ENCODE data around the gene ADAMTS17.
A peak's percentile ranks its signal among the peaks of the same experiment; 100 is the strongest.

The ADAMTS17 gene

DNA sequence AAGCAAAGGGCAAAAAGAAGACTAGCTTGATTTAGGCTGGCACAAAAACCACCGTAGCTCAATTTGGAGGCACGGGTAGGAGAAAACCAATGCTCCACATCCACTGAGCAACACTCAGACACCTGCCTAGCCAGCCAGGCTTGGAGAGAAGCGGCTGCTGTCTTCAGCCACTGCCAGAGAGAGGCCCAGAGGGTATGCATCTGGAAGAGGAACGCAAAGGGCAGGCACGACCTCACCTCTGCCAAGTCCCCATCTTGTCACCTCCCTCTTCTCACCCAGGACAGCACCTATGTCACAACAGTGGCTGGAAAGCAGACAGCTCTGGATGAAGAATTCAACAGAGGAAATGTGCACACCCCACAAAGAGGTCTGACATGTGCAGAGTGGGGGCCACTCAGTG, 93.5 kb downstream of the ADAMTS17 start:
- no peak for DNase-seq (ENCODE audit: low spot score)

- no peak for DNase-seq (ENCODE audit: low spot score)
Observed at GRCh38 chr15:100247228-100248225, 94.2 kb downstream of the ADAMTS17 start.

DNA sequence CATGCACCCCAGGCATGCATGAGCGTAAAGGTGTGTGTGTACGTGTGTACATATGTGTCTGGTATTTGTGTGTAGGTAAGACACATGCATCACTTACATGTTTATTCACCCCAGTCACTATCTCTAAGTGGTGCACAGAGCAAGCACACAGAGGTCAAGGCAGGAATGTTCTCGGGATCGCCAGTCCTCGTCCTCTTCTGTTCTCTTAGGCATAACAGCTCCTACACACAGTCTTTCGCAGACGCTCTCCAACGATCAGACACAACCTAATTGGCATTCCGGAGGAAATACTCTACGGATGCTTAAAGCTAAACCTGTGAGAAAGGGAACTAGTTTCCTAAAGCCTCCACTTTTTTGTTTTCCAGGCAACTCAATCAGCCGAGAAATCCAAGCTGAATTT, 95.9 kb downstream of the ADAMTS17 start:
- DNase-seq (ENCODE audit: low spot score): no peak

- DNase-seq (ENCODE audit: low spot score): no peak
Observed at GRCh38 chr15:100245487-100245820, 96.3 kb downstream of the ADAMTS17 start.

DNA sequence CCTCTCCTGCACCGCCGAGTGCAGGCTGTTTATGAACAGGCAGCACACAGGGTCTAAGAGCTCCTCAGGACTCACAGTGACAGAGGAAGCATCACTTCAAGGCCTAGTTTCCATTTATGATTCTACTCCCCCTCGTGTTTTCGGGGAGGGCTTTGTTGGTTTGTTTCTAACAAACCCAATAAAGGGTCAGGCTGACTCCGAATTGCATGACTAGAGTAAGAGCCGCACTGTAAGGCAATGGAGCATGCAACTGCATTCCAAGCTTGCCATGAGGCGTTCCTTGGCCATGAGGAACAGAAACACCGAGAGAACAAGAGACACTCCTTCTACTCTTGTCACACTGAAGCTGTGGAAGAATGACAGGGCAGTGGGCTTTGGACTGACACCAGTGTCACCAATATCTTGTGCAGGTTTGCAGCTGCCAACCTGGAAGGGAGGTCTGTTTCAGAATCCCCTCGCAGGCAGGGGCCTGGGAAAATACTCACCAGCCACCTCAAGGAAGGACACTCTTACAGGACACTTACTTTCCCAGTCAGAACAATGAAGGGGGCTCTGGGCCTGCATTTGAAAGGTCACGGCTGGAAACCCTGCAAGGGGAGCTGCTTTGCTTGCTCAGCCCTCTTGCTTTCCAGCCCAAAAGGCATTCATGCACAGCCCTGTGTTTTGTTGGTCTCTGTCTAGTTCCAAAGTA, 96.8 kb downstream of the ADAMTS17 start:
- no peak for DNase-seq (ENCODE audit: low spot score)

- no peak for DNase-seq (ENCODE audit: low spot score)
Observed at GRCh38 chr15:100242989-100243388, 98.8 kb downstream of the ADAMTS17 start.

- peak; percentile 45 for DNase-seq (ENCODE audit: low spot score)
Observed at GRCh38 chr15:100241572-100242482, 99.9 kb downstream of the ADAMTS17 start.

GRCh38 chr15:100236981-100237720, 104.6 kb downstream of the ADAMTS17 start:
- peak; percentile 19 for DNase-seq (ENCODE audit: low spot score)

DNA sequence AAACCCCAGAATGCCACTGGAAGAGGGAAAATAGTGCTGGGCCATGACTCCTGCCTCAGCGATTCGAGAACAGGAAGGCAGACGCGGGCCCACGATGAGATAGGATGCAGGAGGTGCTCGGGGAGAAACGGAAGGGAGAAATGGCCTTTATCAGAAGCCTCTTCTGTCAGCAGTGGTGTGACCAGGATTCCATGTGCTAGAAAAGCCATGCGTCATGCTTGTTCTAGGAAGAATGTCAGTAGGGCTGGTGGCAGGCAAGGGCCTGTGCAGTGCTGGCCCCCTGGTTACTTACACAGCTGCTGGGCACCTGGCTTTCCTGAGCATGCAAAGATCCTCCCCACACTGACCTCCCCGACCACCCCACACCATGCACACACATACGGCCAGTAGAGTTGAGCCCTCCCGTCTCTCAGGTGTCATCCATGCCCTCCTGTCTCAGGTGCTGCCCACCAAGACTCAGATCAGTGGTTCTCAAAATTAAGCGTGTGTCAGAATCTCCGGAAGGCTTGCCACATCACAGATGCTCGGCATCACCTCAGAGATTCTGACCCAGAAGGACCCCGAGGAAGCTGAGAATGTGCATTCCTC, 106.7 kb downstream of the ADAMTS17 start:
- DNase-seq (ENCODE audit: low spot score): no peak

- no peak for DNase-seq (ENCODE audit: low spot score)
Observed at GRCh38 chr15:100234158-100235029, 107.4 kb downstream of the ADAMTS17 start.

- no peak for DNase-seq (ENCODE audit: low spot score)
Observed at GRCh38 chr15:100230784-100231183, 111.0 kb downstream of the ADAMTS17 start.

DNA sequence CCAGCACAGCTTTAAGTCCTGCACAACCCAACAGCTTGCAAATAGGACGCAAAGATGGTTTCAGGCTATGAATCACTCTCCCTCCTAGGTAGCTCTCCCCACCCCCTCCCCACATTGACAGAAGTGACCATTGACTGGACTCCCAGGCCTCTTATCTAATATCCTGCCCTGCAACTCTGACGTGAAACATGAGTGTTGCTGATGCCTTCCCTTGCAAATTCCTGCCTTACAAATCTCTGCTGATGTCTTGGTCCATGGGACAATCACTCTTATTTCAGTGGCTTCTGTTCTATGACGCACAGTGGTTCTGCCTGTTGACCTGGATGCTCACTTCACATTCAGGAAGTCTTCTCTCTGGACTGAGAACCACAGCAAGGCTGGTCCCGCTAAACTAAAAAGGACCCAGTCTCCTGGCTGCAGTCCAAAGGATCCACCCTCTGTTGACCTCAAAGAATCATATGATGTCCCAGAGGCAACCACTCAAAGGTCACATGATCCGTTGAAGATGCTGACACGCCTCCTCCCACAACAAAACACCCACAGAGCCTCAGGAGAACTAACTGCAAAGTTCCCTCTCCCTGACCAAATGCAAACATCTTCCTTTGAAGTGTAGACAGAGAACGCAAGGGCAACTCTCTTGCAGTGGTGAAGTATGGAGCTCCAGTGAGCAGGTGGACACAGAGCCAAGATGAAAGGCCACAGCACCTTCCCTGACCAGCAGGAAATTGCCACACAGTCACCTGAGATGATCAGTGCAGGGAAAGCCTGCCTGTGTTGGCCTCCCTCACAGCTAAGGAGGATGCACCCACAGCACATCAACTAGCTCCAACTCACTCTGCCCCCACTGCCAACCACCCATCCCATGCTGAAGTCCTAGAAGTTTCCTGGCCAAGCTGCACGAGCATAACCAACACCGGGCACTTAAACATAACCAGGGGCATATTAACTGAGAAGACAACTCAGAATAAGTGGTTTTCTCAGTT, 112.3 kb downstream of the ADAMTS17 start:
- no peak for DNase-seq (ENCODE audit: low spot score)

GRCh38 chr15:100227781-100228180, 114.0 kb downstream of the ADAMTS17 start:
- no peak for DNase-seq (ENCODE audit: low spot score)

- DNase-seq (ENCODE audit: low spot score): no peak
Observed at GRCh38 chr15:100226107-100226506, 115.7 kb downstream of the ADAMTS17 start.

DNA sequence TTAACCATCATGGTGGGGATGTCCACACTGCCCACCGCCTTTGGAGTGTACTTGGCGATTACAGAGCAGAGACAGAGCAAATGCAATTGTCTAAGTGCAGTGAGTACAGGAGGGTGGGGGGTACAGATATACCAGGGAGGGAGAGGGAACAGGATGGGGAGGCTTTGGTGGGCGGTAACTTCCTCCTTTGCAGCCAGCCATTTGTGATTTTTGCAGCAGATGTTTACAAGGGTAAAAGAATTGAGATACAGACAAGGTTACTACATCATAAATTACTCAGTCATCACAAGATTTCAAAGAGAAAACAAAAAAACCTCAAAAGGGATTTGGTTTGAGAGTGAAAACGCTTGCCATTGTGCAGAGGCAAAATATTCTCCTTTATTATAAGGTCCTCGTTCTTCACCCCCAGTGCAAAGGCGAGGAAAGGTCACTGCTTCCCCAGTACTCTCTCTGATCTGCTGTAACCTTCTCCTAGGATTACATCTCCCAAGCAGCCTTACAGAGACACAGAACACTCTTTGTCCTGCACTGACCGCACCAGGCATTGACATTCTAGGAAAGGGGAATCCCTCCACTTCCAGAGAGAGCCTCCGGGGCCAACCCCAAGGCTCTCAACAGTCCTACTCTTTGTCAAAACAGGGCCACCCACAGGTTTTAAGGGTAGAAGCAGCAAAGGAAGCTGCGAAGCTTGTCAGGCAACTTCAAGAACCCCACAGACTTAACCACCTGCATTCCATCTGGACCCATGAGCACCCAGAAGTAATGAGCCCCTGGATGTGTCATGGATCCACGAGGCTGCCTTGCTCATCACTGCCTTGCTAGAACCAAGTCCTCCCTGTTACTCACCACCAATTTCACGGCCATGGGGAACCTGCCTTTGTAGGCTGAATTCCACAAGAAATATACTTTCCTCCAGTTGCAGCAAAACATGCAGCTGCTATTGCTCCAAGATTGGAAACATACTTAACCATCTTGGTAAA, 117.3 kb downstream of the ADAMTS17 start:
- peak; percentile 94 for DNase-seq (ENCODE audit: low spot score)

DNA sequence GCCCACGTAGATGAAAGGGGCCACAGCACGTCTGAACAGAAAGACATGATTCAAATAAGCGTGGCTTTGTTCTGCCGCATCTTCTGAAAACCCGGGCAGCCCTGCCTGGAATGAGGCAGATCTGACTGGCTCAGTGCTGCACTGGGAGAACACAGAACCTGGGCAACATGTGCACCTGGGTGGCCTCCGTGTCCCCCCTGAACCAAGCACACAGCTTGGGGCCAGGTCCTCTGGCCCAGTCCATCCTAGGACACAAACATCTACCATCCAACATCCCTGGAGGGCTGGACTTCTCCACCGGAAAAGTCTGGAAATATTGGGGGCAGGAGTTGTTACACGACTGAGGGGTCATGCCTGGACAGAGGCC, 119.4 kb downstream of the ADAMTS17 start:
- no peak for DNase-seq (ENCODE audit: low spot score)

- DNase-seq (ENCODE audit: low spot score): no peak
Observed at GRCh38 chr15:100221471-100222348, 120.1 kb downstream of the ADAMTS17 start.

Data from COLO829 (cell line).